GM19468 (cell line): ENCODE measurements around the gene MAGI2.
"Not testable (repeated sequence)": the region's sequence is repeated elsewhere in the genome, so short reads cannot be mapped to it uniquely, and the experiment has no call there.

Source experiments
- ATAC-seq: cut with Tn5 transposase; IDR thresholded peaks from one replicate; pipeline ENCODE4 v1.9.1; 2021; ENCODE audit warnings: mild to moderate bottlenecking, moderate library complexity, moderate number of reproducible peaks; ENCODE audit not compliant: unreplicated experiment; ENCODE audit errors: extremely low read depth

MAGI2 gene

DNA sequence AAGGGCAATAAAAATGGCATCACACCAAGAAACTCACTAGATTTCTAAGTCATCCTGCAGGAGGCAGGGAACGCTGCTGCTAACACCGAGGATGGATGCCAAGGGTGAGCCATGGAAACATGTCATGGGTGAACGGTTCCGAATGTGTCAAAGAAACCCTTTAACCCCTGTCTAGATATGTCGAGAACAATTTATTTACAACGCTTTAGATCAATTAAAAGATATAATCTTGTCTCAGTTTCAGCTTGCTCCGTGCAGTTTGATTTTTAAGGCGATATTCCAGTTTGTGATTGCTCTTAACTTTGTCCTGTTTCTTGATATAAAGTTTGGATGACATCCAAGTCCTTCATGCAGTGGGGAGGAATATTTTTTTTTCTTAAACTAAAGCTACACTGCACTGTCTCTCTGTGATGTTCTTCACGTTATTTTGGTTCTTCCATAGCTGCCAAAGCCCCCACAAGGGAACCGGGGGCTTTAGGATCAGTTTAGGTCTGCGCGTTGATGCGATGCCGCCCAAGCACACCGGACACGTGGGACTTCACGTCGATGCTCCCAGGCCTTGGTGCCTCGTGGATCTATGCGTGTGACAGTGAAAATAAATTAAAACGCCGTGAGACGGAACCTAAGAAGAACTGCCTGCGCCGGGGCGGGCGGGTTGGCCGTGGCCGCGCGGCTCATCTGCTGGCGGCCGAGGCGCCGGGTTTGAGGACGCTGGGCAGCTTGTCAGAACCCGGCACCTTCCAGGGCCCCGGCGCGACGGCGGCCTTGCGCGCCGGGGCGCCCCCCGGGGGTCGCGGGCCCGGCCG lies 1434.6 kb downstream of the MAGI2 start:
- ATAC-seq = peak; percentile 8

DNA sequence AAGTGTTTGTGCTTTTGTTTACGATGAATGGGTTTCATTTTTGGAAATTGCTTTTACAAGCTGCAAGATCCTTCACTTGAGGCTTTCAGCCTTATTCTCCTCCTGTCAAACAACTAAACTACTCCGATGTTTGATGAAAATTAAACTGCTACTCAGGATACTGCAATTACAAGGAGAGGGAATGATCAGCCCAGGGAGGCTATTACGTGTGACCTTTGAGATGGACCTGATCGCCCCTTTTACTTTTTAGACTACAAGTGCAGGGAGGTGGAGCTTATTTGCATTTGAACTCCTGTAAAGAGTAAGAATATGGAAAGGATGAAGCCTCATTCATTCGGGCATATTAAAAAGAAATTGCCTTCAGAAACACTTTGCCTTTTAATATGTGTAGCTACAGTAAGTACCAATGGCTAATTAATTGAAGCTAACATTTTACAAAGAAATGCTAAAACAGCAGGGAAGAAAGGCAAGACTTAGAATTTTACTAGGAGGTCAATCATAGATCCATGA lies 1435.8 kb downstream of the MAGI2 start:
- ATAC-seq = no peak

DNA sequence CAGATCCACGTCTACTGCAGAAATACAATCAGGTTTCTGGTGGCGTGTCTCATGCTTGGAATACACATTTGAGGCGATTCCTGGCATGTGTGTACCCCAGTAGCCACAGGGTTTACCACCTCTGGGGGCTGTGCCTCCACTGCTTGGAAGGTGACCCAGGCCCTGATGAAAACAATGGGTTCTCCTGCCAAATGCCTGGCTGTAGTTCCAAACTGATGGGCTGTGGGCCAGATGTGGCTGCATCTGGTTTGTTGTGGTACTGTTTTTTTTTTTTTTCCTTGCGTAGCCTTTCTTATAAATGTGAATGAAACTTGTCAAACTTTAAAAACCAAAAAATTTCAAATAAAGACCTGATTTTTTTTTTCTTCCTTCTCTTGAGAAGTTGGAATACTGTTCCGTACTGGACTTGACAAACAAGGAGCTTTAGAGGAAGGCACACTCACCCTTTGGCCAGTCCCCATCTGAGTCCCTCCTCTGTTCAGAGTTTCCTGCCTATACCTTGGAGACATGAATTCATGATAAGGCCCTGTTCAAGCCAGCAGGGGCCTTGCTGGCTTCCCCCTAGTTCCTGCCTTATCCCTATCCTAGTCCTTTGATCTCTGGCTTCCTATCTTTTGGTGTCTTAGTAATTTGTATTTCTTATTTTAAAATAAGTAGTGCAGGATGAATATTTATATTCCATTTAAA lies 1437.8 kb downstream of the MAGI2 start:
- ATAC-seq = no peak

DNA sequence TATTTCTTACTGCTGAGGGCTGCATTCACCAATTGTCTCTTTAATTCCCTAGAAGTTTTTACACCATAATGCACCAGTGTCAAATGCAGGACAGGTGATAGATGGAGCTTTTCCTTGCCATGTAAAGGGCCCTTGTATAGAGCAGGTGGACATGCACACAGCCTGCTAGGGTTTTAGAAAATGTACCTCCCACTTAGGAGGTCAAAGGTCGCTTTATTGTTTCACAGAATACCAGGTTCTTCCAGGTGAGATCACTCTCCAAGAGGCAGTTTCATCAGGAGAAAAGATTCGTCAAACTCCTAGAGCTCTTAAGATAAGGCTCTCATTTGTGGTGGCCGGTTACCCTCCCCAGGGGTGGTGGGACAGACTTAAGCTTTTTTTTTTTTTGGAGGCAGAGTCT lies 1439.1 kb downstream of the MAGI2 start:
- no peak for ATAC-seq

DNA sequence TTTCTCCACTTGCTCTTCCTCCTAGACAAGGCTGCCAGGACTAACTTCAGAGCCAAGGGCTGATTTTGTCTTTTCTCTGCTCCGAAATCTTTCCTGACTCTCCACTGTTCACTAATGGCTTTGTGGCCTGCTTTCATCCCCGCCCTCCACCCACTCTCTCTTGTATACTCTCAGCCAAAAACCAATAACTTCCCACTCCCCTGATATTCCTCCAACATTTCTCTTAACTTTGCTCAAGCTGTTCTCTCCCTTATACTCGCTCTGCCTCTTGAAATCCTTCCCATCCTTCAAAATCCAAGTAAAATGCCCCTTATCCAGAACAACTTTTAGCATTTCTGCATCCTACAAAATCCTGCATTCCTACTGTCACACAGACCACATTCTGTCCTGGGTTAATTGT lies 1440.1 kb downstream of the MAGI2 start:
- no peak for ATAC-seq

DNA sequence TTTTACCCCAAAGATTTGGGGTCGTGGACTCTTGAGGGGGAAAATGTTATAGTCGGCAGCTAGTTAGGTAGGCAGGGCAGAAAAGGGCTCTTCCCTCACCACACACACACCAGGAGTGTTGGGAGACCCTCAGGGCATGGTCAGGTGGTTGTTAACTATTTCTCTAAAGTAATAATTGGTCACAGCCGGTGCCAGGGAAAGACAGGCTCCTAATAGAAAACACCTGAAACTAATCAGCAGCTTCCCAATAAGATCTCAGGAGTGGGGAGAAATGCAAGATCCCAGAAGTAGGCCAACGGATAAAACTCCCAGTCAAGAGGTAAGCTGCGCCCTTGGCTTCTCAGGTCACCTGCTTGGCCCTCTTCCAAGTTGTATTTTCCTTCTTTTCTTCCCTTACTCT lies 1441.8 kb downstream of the MAGI2 start:
- ATAC-seq = no peak

DNA sequence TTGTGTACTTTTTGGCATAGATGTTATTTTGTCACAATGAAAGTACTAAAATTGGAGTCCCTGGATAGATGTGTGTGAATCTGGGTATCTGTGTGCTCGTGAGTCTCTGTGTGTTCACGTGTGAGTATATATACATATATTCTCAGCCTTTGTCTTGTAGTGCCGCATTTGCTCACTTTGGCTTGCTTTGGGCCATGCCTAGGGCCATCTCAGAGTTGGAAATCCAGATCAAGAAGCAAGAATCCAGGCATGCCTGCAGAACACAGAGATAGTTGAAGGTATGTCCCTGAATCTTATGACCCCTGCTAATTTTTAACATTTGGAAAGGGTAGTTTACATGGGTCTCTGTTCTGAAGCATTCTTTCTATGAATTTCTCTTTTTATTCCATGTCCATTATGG lies 1446.2 kb downstream of the MAGI2 start:
- ATAC-seq = no peak

DNA sequence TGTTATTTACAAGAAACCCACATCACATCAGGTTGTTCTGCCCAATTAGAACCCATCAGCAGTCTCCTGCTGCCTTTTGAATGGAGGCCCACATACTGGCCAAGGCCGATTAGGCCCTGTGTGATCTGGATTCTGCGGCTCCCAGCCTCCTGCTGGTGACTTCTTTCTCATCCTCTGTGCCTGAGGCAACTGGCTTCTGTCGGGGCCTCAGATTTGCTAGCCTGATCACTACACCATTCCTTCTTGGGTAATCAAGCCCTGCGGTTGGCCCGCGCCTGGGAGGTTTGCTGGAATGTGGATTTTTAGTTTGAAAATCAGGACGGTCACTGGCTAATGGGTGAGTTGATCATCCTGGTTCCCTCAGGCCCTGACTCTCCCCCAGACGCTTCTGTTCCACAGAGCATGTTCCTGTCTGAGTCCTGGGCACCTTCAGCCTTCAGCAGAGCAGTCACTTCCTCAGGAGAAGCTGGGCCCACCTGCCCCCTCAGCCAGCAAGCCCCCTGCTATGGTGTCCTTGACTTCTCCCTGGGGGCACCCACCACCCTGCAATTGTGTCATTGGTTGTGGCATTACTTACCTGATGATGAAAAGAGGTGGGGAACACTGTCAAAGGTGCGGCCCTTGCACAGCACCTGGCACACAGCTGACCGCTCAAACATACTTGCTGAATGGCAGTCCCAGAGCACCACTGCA lies 1447.3 kb downstream of the MAGI2 start:
- ATAC-seq = no peak

DNA sequence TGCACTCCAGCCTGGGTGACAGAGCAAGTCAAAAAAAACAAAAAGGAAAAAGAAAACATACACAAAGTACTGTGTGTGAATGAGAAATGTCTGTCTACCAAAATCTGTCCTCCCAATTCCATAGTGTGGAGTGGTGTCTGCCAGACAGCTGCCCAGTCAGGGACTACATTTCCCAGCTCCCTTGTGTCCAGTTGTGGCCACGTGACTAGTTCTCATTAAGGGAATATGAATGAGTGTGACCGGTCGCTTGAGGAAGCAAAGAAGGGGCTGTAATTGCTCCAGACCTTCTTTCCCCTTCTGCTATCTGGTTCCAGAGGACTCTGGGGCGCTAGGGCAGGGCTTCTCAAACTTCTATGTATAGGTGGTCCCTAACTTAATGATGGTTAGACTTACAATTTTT lies 1450.8 kb downstream of the MAGI2 start:
- no peak for ATAC-seq

DNA sequence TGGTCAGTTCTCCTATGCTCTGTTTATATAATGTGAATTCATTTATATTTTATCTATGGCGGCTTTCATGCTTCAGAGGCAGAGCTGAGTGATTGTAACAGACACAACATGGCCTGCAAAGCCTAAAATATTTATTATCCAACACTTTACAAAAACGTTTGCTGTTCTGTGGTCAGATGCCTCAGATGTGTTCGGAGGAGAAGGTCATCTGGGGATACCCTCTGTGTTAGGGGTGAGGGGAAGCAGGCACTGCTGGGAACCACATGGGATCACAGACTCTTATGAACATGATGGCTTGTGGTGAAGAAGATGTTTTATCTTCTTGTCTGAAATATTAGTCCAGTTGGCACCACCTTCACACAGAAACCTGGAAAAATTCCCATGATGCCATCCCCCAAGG lies 1451.4 kb downstream of the MAGI2 start:
- no peak for ATAC-seq

DNA sequence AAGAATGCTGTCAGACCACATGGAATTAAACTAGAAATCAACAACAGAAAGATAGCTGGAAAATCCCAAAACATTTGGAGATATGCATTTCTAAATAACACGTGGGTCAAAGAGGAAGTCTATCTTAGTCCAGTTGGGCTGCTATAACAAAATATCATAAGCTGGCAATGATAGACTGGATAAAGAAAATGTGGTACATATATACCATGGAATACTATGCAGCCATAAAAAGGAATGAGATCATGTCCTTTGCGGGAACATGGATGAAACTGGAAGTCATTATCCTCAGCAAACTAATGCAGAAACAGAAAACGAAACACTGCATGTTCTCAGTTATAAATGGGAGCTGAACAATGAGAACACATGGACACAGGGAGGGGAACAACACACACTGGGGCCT lies 1454.3 kb downstream of the MAGI2 start:
- not testable (repeated sequence) for ATAC-seq

DNA sequence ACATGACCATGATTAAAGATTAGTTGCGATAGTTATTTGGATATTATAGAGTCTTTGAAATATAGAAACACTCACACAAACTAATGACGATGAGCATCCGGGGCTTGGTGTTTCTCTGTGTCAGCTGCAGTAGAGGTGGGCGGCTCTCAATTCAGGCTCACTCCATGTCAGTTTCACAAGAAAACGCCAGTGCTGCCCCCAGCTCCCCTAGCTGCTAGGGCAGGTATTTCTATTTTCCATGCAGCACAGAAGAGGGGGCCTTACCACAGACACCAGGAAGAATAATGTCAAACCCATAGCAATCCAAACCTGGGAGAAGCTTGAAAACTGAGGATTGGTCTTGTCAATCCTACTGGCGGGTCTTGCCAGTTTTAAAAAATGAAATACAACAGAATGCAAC lies 1457.8 kb downstream of the MAGI2 start:
- ATAC-seq = no peak

DNA sequence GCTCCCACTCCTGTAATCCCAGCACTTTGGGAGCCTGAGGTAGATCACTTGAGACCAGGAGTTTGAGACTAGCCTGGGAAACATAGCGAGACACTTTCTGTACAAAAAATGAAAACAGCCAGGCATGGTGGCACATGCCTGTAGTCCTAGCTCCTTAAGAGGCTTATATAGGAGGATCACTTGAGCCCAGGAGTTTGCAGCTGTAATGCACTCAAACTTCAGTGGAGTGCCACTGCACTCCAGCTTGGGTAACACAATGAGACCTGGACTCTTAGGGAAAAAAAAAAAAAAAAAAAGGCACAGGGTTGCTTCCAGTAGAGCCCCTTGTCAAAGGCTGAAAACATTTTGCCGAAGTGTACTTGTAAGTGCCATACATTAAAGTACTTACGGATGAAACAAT lies 1459.6 kb downstream of the MAGI2 start:
- no peak for ATAC-seq

DNA sequence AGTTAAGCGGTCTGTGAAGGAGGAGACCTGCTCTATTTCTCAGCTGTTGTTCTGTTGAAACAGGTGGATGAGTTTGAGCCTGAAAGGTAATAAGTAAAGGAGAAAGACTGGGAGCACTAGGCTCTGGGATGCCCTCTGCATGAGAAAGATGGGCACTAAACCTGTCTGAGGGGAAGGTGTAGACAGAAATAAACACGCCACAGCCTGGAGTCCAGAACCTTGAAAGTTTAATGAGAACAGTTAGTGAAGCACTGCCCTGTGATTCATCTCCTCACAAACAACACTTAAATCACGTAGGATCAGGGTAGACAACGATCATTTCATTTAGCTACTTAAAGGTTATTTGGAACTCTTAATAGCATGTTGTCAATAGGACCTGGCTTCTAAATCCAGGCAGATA lies 1461.8 kb downstream of the MAGI2 start:
- no peak for ATAC-seq

DNA sequence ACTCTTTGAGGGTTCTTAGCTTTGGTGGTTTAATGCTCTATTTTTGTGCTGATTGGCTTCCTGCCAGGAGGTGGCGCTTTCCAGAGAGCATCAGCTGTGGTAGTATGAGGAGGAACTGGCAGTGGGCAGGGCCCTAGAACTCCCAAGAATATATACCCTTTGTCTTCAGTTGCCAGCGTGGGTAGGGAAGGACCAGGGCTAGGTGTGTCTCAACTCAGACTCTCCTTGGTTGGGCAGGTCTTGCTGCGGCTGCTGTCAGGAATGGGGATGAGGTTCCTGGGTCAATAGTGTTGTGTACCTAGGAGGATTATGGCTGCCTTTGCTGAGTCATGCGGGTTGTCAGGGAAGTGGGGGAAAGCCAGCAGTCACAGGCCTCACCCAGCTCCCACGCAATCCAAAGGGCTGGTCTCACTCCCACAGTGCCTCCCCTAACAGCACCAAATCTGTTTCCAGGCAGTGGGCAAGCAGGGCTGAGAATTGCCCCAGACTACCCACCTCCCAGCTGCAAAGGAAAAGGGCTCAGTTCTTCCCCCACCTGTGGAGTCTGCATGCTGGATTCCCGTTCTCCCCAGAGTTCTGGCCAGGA lies 1463.4 kb downstream of the MAGI2 start:
- ATAC-seq = no peak

DNA sequence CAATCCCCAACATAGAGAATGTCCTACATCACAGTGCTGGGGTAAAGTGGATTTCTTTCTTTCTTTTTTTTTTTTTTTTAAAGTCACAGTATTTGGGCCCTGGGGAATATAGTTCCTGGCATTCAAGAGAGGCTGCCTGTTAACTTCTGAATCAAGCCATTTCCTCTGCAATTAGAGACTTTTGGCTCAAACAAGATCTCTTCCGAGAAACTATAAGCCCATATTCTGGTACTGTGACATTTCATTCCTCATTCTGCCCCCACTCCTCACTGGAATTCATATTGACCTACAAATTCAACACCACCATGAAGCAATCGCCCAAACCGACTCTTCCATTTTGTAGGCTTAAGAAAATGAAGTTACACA lies 1467.5 kb downstream of the MAGI2 start:
- ATAC-seq = no peak

DNA sequence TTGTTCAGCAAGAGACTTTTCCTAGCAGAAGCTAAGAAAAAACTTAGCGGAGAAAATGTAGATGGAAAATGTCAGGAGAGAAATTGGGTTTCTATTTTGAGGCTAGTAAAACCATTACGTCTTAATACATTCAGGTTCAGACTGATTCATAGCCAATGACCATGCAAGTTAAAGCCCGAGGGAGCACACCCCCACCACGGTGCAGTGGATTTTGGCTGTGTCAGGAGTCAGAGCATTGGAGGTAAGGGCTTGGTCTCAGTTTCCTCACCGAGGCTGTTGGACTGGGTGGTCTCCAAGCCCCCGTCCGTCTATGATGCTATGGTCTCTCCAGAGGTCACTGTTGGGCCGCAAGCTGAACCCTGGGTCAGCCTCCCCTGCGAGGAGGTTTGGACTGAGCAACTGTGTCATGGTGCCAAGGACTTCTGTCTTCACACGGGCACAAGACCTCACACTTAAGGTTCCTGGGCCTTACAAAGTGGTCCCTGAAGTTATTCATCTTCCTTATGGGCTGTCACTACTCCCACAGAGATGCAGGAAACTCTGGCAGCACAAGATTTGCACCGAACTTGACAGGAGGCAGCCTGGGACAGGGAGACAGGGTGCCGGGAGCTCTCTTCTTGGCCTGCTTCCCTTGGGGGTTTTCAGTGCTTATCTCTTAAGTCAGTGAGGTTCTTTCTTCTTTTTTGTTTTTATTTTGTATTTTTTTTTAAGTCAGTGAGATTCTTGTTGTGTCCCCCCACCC lies 1468.1 kb downstream of the MAGI2 start:
- ATAC-seq = no peak

DNA sequence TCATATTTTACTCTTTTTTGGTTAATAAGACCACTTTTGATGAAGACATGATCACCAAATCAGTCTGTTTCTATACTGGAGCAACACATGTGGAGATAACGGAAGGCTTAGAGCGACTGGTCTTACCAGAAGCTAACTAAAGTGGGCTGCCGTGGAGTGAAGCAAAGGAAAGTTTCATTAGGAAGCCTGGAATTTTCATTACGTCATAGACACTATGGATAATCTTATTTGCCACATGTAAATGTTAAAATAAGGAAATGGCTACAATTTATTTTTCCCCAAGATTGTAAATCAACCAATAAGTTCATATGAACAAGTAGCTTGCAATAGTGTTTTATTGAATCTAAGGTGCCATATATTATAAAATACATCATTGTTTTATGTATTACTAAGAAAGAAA lies 1469.5 kb downstream of the MAGI2 start:
- ATAC-seq = no peak

DNA sequence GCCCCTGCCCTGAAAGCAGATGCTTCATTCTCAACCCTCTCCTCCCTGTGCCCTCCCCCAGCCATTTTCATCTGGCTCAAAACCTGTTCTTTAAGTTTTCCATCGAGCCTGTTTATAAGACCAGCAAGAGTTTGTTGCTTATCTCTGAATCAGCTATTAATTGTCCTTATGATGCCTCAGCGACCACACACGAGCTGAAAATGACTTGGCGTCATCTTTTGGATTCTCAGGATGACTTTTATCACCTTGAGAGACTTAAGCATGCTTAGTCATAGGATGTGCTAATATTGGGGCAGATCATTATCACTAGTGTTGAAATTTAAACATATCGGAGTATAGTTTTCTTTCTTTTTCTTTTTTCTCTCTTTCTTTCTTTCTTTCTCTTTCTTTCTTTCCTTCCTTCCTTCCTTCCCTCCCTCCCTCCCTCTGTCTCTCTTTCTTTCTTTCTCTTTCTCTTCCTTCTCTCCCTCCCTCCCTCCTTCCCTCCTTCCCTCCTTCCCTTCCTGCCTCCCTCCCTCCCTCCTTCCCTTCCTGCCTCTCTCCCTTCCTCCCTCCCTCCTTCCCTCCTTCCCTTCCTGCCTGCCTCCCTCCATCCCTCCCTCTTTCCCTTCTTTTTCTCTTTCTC lies 1470.4 kb downstream of the MAGI2 start:
- ATAC-seq = no peak
